GM23338 (cell line): Measurements from ENCODE around the gene DACH2. TPM values are rescaled to one million over a fixed set of nuclear protein-coding genes. Genes with fewer than 3 reads are reported as not detected.

Experiments used
- ATAC-seq: fragments of 200-7000 bp; cut with Tn5 transposase; 3 replicates; pipeline ENCODE4 v1.9.1; 2020
- DNase-seq: peaks from one replicate; pipeline ENCODE4 v3.0.0-alpha.2; 2015; ENCODE audit warnings: low spot score
- H2AFZ ChIP-seq: fragments of 200-600 bp; sonication (generic); 2 replicates; pipeline ENCODE4 v1.8.0; 2016; ENCODE audit warnings: antibody characterized with exemption, mild to moderate bottlenecking, moderate library complexity
- H3F3A ChIP-seq: fragments of 200-600 bp; sonication (generic); replicated peaks from 2 replicates; pipeline ENCODE4 v1.8.0; 2017; ENCODE audit warnings: antibody characterized with exemption, mixed run types, low read depth
- H3K27ac ChIP-seq: fragments of 200-600 bp; sonication (generic); 2 replicates; pipeline ENCODE4 v1.6.1; 2016; ENCODE audit warnings: low read depth
- H3K27me3 ChIP-seq: fragments of 200-600 bp; sonication (generic); 2 replicates; pipeline ENCODE4 v1.8.0; 2016; ENCODE audit warnings: mild to moderate bottlenecking, mixed run types, moderate library complexity; ENCODE audit not compliant: insufficient read depth
- H3K36me3 ChIP-seq: fragments of 200-600 bp; sonication (generic); 2 replicates; pipeline ENCODE4 v1.8.0; 2016; ENCODE audit warnings: mild to moderate bottlenecking; ENCODE audit not compliant: insufficient read depth
- H3K4me1 ChIP-seq: fragments of 200-600 bp; sonication (generic); 2 replicates; pipeline ENCODE4 v1.8.0; 2016; ENCODE audit warnings: mild to moderate bottlenecking, moderate library complexity; ENCODE audit not compliant: insufficient read depth
- H3K4me2 ChIP-seq: fragments of 200-600 bp; sonication (generic); 2 replicates; pipeline ENCODE4 v1.7.1; 2017; ENCODE audit warnings: mixed run types
- H3K4me3 ChIP-seq: fragments of 200-600 bp; sonication (generic); 2 replicates; pipeline ENCODE4 v1.6.1; 2016; ENCODE audit warnings: mixed run types
- H3K79me2 ChIP-seq: fragments of 200-600 bp; sonication (generic); replicated peaks from 2 replicates; pipeline ENCODE4 v1.8.0; 2017; ENCODE audit warnings: mild to moderate bottlenecking; ENCODE audit not compliant: insufficient read depth
- H3K9me2 ChIP-seq: fragments of 200-600 bp; sonication (generic); 2 replicates; pipeline ENCODE4 v1.8.0; 2017; ENCODE audit not compliant: insufficient read depth
- H4K20me1 ChIP-seq: fragments of 200-600 bp; sonication (generic); replicated peaks from 2 replicates; pipeline ENCODE4 v1.8.0; 2017; ENCODE audit warnings: mild to moderate bottlenecking; ENCODE audit not compliant: insufficient read depth
- H3K27ac Mint-ChIP-seq: 2 replicates; pipeline ENCODE4 v1.8.0; 2020; ENCODE audit warnings: inconsistent platforms, mild to moderate bottlenecking, moderate library complexity, mixed read lengths
- H3K27me3 Mint-ChIP-seq: 3 replicates; pipeline ENCODE4 v1.8.0; 2022; ENCODE audit warnings: low read depth, mild to moderate bottlenecking, moderate library complexity, mixed read lengths, inconsistent platforms; ENCODE audit not compliant: insufficient read depth, poor library complexity
- H3K36me3 Mint-ChIP-seq: 3 replicates; pipeline ENCODE4 v1.8.0; 2021; ENCODE audit warnings: low read depth, mild to moderate bottlenecking, inconsistent platforms, moderate library complexity, mixed read lengths
- H3K4me1 Mint-ChIP-seq: 3 replicates; pipeline ENCODE4 v1.8.0; 2020; ENCODE audit warnings: mild to moderate bottlenecking, inconsistent platforms, mixed read lengths
- H3K4me3 Mint-ChIP-seq: 3 replicates; pipeline ENCODE4 v1.8.0; 2021; ENCODE audit warnings: moderate library complexity, mild to moderate bottlenecking, inconsistent platforms, mixed read lengths
- H3K9me3 Mint-ChIP-seq: 3 replicates; pipeline ENCODE4 v1.8.0; 2020; ENCODE audit warnings: moderate library complexity, mild to moderate bottlenecking, inconsistent platforms, mixed read lengths
- CREB1 ChIP-seq: fragments of 250-450 bp; sonication (Bioruptor Pico); IDR thresholded peaks from 2 replicates; pipeline ENCODE4 v1.5.0; 2020; ENCODE audit warnings: low read depth, mild to moderate bottlenecking, moderate library complexity
- EZH2 ChIP-seq: fragments of 200-600 bp; sonication (generic); IDR thresholded peaks from one replicate; pipeline ENCODE4 v1.8.0; 2017; ENCODE audit warnings: antibody characterized with exemption, mild to moderate bottlenecking, low read depth; ENCODE audit not compliant: unreplicated experiment
- EZH2phosphoT487 ChIP-seq: fragments of 200-600 bp; sonication (generic); IDR thresholded peaks from one replicate; pipeline ENCODE4 v1.8.1; 2018; ENCODE audit warnings: antibody characterized with exemption; ENCODE audit not compliant: unreplicated experiment
- JUNB ChIP-seq: IDR thresholded peaks from one replicate; pipeline ENCODE4 v1.6.1; 2016; ENCODE audit warnings: antibody characterized with exemption; ENCODE audit not compliant: unreplicated experiment
- NANOG ChIP-seq: IDR thresholded peaks from 2 replicates; pipeline ENCODE4 v1.6.1; 2016; ENCODE audit warnings: antibody characterized with exemption, borderline replicate concordance
- POLR2AphosphoS5 ChIP-seq: IDR thresholded peaks from 2 replicates; pipeline ENCODE4 v1.6.1; 2016; ENCODE audit warnings: antibody characterized with exemption, low read depth
- STAT1 ChIP-seq: IDR thresholded peaks from one replicate; pipeline ENCODE4 v1.6.1; 2016; ENCODE audit warnings: antibody characterized with exemption; ENCODE audit not compliant: unreplicated experiment
- ZNF114 ChIP-seq: fragments of 250-450 bp; sonication (Bioruptor Pico); IDR thresholded peaks from 2 replicates; pipeline ENCODE4 v1.5.0; 2020; ENCODE audit warnings: mild to moderate bottlenecking, moderate library complexity
- polyA plus RNA-seq: library from polyadenylated mRNA; unstranded; fragments of >200 nt; fragmentation: Nextera tagmentation; extraction: Ambion mirVana; gene quantifications from 2 replicates; pipeline ENCODE4 v1.2.1, GENCODE V29; 2016
- total RNA-seq: library from RNA; depleted of rRNA; stranded (reverse); fragments of >200 nt; shearing (Covaris generic); gene quantifications from 2 replicates; pipeline ENCODE4 v1.2.3, GENCODE V29; 2014
- TF ChIP-seq, protein P1 (sequence below): IDR thresholded peaks from one replicate; pipeline ENCODE4 v1.6.1; 2018; ENCODE audit warnings: antibody characterized with exemption; ENCODE audit not compliant: unreplicated experiment
- TF ChIP-seq, protein P2 (sequence below): IDR thresholded peaks from 2 replicates; pipeline ENCODE4 v1.6.1; 2016; ENCODE audit warnings: antibody characterized with exemption
- TF ChIP-seq, protein P3 (sequence below): fragments of 250-450 bp; sonication (Bioruptor Pico); IDR thresholded peaks from 2 replicates; pipeline ENCODE4 v1.5.0; 2020; ENCODE audit warnings: mild to moderate bottlenecking, moderate library complexity

Gene DACH2
- total and polyA plus RNA-seq, 2 experiments from 2014 or later: 2.4 to 4.6 TPM

DNA sequence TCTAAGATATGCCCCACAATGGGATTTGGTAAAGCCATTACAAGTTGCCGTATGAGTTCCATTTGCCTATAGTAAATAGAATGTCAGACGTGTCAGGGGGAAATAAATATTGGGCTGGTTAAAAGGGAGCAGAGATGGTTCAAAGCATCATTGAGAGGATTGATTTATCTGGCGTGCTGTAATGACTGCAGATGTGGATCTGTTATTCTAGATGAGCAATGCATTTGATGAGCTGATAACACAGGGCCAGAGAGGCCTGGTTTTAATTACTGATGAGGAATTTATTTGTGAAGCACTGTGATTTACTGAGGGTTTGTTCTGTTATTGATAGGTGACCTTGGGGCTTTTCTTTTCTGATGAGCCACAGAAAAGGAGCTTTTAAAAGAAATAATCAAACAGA, 62.5 kb downstream of the DACH2 start:
- ATAC-seq: no peak
- Histone ChIP-seq H3K4me3 (no peak overlapping the region), H3F3A (no peaks in the 10 kb centered on the region), H3K27ac (no peak overlapping the region), H2AFZ (no peak overlapping the region), H3K79me2 (no peaks in the 10 kb centered on the region), H3K9me2 (no peaks in the 10 kb centered on the region), H3K27me3 (no peaks in the 10 kb centered on the region), H3K4me1 (no peaks in the 10 kb centered on the region), H3K36me3 (no peaks in the 10 kb centered on the region), H4K20me1 (no peaks in the 10 kb centered on the region), H3K4me2 (no peak overlapping the region)
- no peak overlapping the region for H3K4me3 Mint-ChIP-seq
- H3K9me3 Mint-ChIP-seq: no peaks in the 10 kb centered on the region
- H3K27ac Mint-ChIP-seq: no peak overlapping the region
- H3K4me1 Mint-ChIP-seq: no peaks in the 10 kb centered on the region
- H3K36me3 Mint-ChIP-seq: no peaks in the 10 kb centered on the region
- no peaks in the 10 kb centered on the region for H3K27me3 Mint-ChIP-seq
- no peak for TF ChIP-seq ZNF114 (CRISPR knock-in tag)
- no peak for TF ChIP-seq POLR2AphosphoS5
- TF ChIP-seq JUNB: no peak
- DNase-seq: no peak

DNA sequence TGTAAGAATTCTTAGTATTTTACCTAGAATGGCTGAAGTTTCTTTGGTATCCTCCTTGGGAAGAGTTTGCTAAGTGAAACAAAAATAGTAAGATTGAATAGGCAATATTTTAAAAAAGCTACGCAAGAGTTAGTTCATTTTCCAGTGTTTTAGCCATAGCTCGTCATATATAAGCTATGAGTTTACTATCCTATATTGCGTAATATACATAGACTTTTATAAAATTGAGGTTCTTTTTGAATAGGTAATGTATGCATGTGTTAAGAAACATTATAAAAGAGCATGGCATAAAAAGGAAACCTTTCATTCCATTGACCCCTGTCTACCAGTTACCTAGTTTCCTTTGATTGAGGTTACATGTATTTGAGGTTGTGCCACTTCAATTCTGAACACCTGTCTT, 67.0 kb downstream of the DACH2 start:
- Mint-ChIP-seq H3K27me3 (no peaks in the 10 kb centered on the region), H3K27ac (no peak overlapping the region), H3K4me3 (no peak overlapping the region), H3K36me3 (no peaks in the 10 kb centered on the region), H3K9me3 (no peaks in the 10 kb centered on the region), H3K4me1 (no peaks in the 10 kb centered on the region)
- Histone ChIP-seq H3K4me2 (no peak overlapping the region), H3K79me2 (no peaks in the 10 kb centered on the region), H2AFZ (no peak overlapping the region), H3K4me3 (no peak overlapping the region), H4K20me1 (no peaks in the 10 kb centered on the region), H3K27me3 (no peaks in the 10 kb centered on the region), H3K9me2 (no peaks in the 10 kb centered on the region), H3F3A (no peaks in the 10 kb centered on the region), H3K4me1 (no peaks in the 10 kb centered on the region), H3K27ac (no peak overlapping the region), H3K36me3 (no peaks in the 10 kb centered on the region)
- no peak for DNase-seq
- ATAC-seq: no peak
- TF ChIP-seq JUNB: no peak
- TF ChIP-seq, protein P1, sequence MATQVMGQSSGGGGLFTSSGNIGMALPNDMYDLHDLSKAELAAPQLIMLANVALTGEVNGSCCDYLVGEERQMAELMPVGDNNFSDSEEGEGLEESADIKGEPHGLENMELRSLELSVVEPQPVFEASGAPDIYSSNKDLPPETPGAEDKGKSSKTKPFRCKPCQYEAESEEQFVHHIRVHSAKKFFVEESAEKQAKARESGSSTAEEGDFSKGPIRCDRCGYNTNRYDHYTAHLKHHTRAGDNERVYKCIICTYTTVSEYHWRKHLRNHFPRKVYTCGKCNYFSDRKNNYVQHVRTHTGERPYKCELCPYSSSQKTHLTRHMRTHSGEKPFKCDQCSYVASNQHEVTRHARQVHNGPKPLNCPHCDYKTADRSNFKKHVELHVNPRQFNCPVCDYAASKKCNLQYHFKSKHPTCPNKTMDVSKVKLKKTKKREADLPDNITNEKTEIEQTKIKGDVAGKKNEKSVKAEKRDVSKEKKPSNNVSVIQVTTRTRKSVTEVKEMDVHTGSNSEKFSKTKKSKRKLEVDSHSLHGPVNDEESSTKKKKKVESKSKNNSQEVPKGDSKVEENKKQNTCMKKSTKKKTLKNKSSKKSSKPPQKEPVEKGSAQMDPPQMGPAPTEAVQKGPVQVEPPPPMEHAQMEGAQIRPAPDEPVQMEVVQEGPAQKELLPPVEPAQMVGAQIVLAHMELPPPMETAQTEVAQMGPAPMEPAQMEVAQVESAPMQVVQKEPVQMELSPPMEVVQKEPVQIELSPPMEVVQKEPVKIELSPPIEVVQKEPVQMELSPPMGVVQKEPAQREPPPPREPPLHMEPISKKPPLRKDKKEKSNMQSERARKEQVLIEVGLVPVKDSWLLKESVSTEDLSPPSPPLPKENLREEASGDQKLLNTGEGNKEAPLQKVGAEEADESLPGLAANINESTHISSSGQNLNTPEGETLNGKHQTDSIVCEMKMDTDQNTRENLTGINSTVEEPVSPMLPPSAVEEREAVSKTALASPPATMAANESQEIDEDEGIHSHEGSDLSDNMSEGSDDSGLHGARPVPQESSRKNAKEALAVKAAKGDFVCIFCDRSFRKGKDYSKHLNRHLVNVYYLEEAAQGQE: no peak
- TF ChIP-seq EZH2phosphoT487: no peak
- TF ChIP-seq, protein P2, sequence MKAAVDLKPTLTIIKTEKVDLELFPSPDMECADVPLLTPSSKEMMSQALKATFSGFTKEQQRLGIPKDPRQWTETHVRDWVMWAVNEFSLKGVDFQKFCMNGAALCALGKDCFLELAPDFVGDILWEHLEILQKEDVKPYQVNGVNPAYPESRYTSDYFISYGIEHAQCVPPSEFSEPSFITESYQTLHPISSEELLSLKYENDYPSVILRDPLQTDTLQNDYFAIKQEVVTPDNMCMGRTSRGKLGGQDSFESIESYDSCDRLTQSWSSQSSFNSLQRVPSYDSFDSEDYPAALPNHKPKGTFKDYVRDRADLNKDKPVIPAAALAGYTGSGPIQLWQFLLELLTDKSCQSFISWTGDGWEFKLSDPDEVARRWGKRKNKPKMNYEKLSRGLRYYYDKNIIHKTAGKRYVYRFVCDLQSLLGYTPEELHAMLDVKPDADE: no peak
- no peak for TF ChIP-seq CREB1 (CRISPR knock-in tag)
- TF ChIP-seq NANOG: no peak
- no peak for TF ChIP-seq POLR2AphosphoS5
- TF ChIP-seq, protein P3, sequence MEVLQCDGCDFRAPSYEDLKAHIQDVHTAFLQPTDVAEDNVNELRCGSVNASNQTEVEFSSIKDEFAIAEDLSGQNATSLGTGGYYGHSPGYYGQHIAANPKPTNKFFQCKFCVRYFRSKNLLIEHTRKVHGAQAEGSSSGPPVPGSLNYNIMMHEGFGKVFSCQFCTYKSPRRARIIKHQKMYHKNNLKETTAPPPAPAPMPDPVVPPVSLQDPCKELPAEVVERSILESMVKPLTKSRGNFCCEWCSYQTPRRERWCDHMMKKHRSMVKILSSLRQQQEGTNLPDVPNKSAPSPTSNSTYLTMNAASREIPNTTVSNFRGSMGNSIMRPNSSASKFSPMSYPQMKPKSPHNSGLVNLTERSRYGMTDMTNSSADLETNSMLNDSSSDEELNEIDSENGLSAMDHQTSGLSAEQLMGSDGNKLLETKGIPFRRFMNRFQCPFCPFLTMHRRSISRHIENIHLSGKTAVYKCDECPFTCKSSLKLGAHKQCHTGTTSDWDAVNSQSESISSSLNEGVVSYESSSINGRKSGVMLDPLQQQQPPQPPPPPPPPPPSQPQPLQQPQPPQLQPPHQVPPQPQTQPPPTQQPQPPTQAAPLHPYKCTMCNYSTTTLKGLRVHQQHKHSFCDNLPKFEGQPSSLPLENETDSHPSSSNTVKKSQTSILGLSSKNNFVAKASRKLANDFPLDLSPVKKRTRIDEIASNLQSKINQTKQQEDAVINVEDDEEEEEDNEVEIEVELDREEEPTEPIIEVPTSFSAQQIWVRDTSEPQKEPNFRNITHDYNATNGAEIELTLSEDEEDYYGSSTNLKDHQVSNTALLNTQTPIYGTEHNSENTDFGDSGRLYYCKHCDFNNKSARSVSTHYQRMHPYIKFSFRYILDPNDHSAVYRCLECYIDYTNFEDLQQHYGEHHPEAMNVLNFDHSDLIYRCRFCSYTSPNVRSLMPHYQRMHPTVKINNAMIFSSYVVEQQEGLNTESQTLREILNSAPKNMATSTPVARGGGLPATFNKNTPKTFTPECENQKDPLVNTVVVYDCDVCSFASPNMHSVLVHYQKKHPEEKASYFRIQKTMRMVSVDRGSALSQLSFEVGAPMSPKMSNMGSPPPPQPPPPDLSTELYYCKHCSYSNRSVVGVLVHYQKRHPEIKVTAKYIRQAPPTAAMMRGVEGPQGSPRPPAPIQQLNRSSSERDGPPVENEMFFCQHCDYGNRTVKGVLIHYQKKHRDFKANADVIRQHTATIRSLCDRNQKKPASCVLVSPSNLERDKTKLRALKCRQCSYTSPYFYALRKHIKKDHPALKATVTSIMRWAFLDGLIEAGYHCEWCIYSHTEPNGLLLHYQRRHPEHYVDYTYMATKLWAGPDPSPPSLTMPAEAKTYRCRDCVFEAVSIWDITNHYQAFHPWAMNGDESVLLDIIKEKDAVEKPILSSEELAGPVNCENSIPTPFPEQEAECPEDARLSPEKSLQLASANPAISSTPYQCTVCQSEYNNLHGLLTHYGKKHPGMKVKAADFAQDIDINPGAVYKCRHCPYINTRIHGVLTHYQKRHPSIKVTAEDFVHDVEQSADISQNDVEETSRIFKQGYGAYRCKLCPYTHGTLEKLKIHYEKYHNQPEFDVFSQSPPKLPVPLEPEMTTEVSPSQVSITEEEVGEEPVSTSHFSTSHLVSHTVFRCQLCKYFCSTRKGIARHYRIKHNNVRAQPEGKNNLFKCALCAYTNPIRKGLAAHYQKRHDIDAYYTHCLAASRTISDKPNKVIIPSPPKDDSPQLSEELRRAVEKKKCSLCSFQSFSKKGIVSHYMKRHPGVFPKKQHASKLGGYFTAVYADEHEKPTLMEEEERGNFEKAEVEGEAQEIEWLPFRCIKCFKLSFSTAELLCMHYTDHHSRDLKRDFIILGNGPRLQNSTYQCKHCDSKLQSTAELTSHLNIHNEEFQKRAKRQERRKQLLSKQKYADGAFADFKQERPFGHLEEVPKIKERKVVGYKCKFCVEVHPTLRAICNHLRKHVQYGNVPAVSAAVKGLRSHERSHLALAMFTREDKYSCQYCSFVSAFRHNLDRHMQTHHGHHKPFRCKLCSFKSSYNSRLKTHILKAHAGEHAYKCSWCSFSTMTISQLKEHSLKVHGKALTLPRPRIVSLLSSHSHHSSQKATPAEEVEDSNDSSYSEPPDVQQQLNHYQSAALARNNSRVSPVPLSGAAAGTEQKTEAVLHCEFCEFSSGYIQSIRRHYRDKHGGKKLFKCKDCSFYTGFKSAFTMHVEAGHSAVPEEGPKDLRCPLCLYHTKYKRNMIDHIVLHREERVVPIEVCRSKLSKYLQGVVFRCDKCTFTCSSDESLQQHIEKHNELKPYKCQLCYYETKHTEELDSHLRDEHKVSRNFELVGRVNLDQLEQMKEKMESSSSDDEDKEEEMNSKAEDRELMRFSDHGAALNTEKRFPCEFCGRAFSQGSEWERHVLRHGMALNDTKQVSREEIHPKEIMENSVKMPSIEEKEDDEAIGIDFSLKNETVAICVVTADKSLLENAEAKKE: no peak
- TF ChIP-seq STAT1: no peak
- no peak for TF ChIP-seq EZH2
